ENCODE data around the gene PRICKLE2.

DNA sequence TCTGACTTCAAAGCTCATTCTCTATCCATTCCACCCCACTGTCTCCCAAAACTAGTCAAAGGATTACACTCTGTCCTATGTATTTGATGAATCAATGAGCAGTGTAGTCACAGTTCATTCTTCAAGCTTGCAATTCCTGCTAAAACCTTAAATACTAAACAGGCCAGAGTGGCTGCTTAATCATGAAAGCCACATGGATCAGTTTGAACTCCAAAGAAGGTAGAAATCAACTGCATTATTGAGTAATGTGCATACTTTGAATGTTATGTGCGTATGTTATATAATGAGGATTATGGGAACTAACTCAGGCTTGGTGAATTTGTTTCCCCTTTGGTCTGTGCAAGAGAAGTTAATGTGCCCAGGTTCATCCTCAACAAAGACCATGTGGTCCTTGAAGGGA is 45.4 kb downstream of the PRICKLE2 start:
- TF ChIP-seq, protein P1, sequence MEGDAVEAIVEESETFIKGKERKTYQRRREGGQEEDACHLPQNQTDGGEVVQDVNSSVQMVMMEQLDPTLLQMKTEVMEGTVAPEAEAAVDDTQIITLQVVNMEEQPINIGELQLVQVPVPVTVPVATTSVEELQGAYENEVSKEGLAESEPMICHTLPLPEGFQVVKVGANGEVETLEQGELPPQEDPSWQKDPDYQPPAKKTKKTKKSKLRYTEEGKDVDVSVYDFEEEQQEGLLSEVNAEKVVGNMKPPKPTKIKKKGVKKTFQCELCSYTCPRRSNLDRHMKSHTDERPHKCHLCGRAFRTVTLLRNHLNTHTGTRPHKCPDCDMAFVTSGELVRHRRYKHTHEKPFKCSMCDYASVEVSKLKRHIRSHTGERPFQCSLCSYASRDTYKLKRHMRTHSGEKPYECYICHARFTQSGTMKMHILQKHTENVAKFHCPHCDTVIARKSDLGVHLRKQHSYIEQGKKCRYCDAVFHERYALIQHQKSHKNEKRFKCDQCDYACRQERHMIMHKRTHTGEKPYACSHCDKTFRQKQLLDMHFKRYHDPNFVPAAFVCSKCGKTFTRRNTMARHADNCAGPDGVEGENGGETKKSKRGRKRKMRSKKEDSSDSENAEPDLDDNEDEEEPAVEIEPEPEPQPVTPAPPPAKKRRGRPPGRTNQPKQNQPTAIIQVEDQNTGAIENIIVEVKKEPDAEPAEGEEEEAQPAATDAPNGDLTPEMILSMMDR (conservative IDR thresholded peaks at IDR 0.05; ENCODE audit: low read depth, low read length), result no peak
- TF ChIP-seq EZH2 (IDR thresholded peaks at IDR 0.05; ENCODE audit: borderline replicate concordance, low read depth, low read length, poor library complexity, severe bottlenecking), result no peak

All from A673 (cell line).